Measurements from ENCODE around the gene LIF. TPM values are rescaled to one million over a fixed set of nuclear protein-coding genes. Genes with fewer than 3 reads are reported as not detected.

The LIF gene
- total RNA-seq, 1 experiment from 2014 or later = 75.4 TPM

DNA sequence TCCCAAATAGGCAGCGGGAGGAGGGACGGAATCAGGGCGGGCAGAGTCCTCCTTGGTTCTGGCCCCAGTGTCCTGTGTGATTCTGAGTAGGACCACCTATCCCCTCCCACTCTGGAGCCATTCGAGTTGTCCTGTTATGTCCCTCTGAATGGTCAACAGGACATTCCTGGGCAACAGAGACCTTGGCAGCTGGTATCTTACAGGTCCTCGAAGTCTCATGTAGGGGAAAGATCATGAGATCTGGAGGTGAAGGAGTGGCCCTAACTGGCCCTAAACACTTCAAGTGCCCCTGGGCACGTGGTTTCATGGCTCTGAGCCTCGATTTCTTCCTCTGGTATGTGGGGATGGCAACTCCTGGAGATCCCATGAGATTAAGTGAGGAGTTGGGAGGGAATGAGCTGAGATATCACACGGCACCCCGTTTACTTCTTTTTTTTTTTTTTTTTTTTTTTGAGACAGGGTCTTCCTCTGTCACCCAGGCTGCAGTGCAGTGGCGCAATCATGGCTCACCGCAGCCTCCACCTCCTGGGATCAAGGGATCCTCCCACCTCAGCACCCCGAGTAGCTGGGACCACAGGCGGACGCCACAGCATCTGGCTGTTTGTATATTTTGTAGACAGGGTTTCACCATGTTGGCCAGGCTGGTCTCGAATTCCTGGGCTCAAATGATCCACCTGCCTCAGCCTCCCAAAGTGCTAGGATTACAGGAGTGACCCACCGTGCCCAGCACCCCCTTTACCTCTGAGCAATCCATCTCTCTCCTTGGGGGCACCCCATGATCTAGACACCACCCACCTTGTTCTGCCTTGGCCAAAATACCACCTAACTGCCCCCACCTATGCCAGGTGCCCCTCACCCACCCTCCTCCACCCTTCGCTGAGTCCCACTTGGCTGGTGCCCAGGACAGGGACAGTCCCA lies 6.8 kb downstream of the LIF start:
- no peaks in the 10 kb centered on the region for H3K27me3 ChIP-seq (ENCODE audit: insufficient read depth, low read length)
- H3K36me3 ChIP-seq (ENCODE audit: control insufficient read depth in 1 of 2, insufficient read depth in 2 of 2, low read length in 2 of 2) = peaks cover 4 to 27% of the 10 kb centered on the region in 2 experiments; a peak in 3 of 4 replicates
- DNase-seq (ENCODE audit: low read depth, low spot score) (no peak), ATAC-seq (no peak)
- intact Hi-C loops (cut with micrococcal nuclease) = loop anchor here (5.0 kb wide), 1 partner anchor 132 kb away; no protein-coding TSS in a partner anchor
- peaks cover 21% of the 10 kb centered on the region; the same call in 1 of the 2 replicates for H3K79me2 ChIP-seq (ENCODE audit: insufficient read depth, low read length)
- H4K20me1 ChIP-seq (ENCODE audit: insufficient read depth) = no peaks in the 10 kb centered on the region
- no peaks in the 10 kb centered on the region for H3K9me3 ChIP-seq (ENCODE audit: control insufficient read depth in 1 of 2, insufficient read depth in 1 of 2, low read depth in 1 of 2, low read length in 2 of 2)
- H3K27ac ChIP-seq (ENCODE audit: low read depth, low read length) = peak overlapping the region; percentile 85
- peak overlapping the region; percentile 31; the same call in 1 of the 2 replicates for H3K4me2 ChIP-seq (ENCODE audit: low read length)
- no peak overlapping the region for H3K4me3 ChIP-seq (replicated peaks in 1 of 2; ENCODE audit: low read depth in 1 of 2, low read length in 2 of 2)
- BruUV-seq (replicated peaks) = no TSS peak
- ChIA-PET POLR2A (interaction anchor here (0.7 to 7.5 kb wide), 9 partner anchors 11 to 205 kb away, joined by 3 to 61 read pairs (median 5); no protein-coding TSS in a partner anchor), RAD21 (ENCODE audit: low non-redundant PET in 1 of 2, low total read pairs in 2 of 2, uncharacterized antibody in 2 of 2, unreplicated experiment in 2 of 2) (interaction anchor here in 1 of 2 experiments (0.8 to 1.8 kb wide), 2 partner anchors 9 to 27 kb away, joined by 3 read pairs; no protein-coding TSS in a partner anchor), CTCF (interaction anchor here (1.1 to 1.4 kb wide), 2 partner anchors 11 to 132 kb away, joined by 4 to 5 read pairs; no protein-coding TSS in a partner anchor)
- peaks cover 44 to 100% of the 10 kb centered on the region in 2 experiments for H3K4me1 ChIP-seq (ENCODE audit: control insufficient read depth in 1 of 2, insufficient read depth in 2 of 2, low read length in 2 of 2)
- TF ChIP-seq POLR2AphosphoS5 (IDR thresholded peaks at IDR 0.05; ENCODE audit: low read depth, low read length) = peak; percentile 62; the same call in 1 of the 2 replicates
- TF ChIP-seq SIN3A (IDR thresholded peaks at IDR 0.05; ENCODE audit: low read depth) = 0 out of 2 replicates have a peak, but pooled peaks have one; percentile 30
- no peak for TF ChIP-seq POLR2A (IDR thresholded peaks at IDR 0.05; ENCODE audit: borderline replicate concordance, extremely low read depth, insufficient read depth, insufficient read length)
- peak overlapping the region; percentile 42; the same call in 1 of the 2 replicates for H3K9ac ChIP-seq (ENCODE audit: low read length)
- H3K9me2 ChIP-seq (ENCODE audit: insufficient read depth) = no peaks in the 10 kb centered on the region
- no peak overlapping the region for H2AFZ ChIP-seq (ENCODE audit: low read depth, low read length, poor library complexity, severe bottlenecking)

DNA sequence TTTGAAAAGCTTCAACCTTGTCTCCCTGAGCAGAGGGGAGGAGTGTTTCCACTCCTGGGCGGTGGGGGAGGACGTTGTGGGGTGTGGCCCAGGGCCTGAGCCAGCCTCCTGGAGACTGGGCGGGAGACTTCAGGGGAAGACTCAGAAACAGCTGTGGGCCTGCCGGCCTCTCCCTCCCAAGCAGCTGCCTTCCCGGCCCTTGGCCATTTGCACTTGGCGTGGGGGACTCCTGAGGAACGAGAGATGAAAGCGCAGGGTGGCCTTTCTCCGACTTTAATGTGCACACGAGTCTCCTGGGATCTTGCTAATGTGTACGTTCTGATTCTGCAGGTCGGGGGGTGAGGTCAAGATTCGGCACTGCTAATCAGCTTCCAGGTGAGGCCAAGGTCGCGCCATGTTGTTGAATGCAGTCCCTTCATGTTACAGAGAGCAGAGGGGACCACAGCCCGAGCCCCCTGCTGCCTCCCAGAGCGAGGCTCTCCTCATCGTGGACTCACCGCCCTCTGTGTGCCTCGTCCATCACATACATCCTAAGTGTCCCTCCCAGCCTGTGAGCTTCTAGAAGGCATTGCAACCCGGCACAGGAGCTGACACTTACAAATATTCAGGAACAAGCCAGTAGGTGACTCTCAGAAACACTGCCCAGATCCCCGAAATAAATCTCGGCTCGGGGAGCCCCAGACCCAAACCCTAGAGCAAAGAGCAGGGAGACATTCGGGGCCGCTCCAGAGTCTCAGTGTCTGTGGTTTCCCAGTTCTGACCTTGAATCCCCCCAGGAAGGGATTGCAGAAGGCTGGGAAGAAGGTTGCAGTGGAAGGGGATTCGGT lies 7.7 kb downstream of the LIF start:
- ATAC-seq (peak; percentile 61), DNase-seq (ENCODE audit: low read depth, low spot score) (no peak)
- Histone ChIP-seq H3K9ac (ENCODE audit: low read length) (peak overlapping the region; percentile 42), H3K4me3 (replicated peaks in 1 of 2; ENCODE audit: low read depth in 1 of 2, low read length in 2 of 2) (no peak overlapping the region), H3K27ac (ENCODE audit: low read depth, low read length) (peak overlapping the region; percentile 85), H4K20me1 (ENCODE audit: insufficient read depth) (no peaks in the 10 kb centered on the region), H3K27me3 (ENCODE audit: insufficient read depth, low read length) (no peaks in the 10 kb centered on the region), H3K79me2 (ENCODE audit: insufficient read depth, low read length) (peaks cover 13% of the 10 kb centered on the region; the same call in 1 of the 2 replicates), H3K9me3 (ENCODE audit: control insufficient read depth in 1 of 2, insufficient read depth in 1 of 2, low read depth in 1 of 2, low read length in 2 of 2) (no peaks in the 10 kb centered on the region), H3K4me1 (ENCODE audit: control insufficient read depth in 1 of 2, insufficient read depth in 2 of 2, low read length in 2 of 2) (peaks cover 48 to 100% of the 10 kb centered on the region in 2 experiments), H3K4me2 (ENCODE audit: low read length) (peak overlapping the region; percentile 31), H2AFZ (ENCODE audit: low read depth, low read length, poor library complexity, severe bottlenecking) (no peak overlapping the region), H3K36me3 (ENCODE audit: control insufficient read depth in 1 of 2, insufficient read depth in 2 of 2, low read length in 2 of 2) (peaks cover 4 to 23% of the 10 kb centered on the region in 2 experiments; a peak in 3 of 4 replicates), H3K9me2 (ENCODE audit: insufficient read depth) (no peaks in the 10 kb centered on the region)
- POLR2A ChIA-PET = interaction anchor here (0.6 to 7.5 kb wide), 8 partner anchors 12 to 206 kb away, joined by 3 to 61 read pairs (median 5); no protein-coding TSS in a partner anchor
- TF ChIP-seq, protein P1, sequence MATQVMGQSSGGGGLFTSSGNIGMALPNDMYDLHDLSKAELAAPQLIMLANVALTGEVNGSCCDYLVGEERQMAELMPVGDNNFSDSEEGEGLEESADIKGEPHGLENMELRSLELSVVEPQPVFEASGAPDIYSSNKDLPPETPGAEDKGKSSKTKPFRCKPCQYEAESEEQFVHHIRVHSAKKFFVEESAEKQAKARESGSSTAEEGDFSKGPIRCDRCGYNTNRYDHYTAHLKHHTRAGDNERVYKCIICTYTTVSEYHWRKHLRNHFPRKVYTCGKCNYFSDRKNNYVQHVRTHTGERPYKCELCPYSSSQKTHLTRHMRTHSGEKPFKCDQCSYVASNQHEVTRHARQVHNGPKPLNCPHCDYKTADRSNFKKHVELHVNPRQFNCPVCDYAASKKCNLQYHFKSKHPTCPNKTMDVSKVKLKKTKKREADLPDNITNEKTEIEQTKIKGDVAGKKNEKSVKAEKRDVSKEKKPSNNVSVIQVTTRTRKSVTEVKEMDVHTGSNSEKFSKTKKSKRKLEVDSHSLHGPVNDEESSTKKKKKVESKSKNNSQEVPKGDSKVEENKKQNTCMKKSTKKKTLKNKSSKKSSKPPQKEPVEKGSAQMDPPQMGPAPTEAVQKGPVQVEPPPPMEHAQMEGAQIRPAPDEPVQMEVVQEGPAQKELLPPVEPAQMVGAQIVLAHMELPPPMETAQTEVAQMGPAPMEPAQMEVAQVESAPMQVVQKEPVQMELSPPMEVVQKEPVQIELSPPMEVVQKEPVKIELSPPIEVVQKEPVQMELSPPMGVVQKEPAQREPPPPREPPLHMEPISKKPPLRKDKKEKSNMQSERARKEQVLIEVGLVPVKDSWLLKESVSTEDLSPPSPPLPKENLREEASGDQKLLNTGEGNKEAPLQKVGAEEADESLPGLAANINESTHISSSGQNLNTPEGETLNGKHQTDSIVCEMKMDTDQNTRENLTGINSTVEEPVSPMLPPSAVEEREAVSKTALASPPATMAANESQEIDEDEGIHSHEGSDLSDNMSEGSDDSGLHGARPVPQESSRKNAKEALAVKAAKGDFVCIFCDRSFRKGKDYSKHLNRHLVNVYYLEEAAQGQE (IDR thresholded peaks at IDR 0.05; ENCODE audit: low read depth) = no peak
- TF ChIP-seq SP1 (IDR thresholded peaks at IDR 0.05; ENCODE audit: low read depth) (peak; percentile 14; the same call in 1 of the 2 replicates), POLR2AphosphoS5 (IDR thresholded peaks at IDR 0.05; ENCODE audit: low read depth, low read length) (0 out of 2 replicates have a peak, but pooled peaks have one; percentile 16), FOSL1 (IDR thresholded peaks at IDR 0.05; ENCODE audit: low read depth) (no peak)
- TF ChIP-seq, protein P2, sequence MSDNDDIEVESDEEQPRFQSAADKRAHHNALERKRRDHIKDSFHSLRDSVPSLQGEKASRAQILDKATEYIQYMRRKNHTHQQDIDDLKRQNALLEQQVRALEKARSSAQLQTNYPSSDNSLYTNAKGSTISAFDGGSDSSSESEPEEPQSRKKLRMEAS (IDR thresholded peaks at IDR 0.05) = peak; percentile 50
- BruUV-seq (replicated peaks) = no TSS peak
- intact Hi-C loops (cut with micrococcal nuclease) = loop anchor here (5.0 kb wide), 1 partner anchor 132 kb away; no protein-coding TSS in a partner anchor
- RAD21 ChIA-PET (ENCODE audit: low non-redundant PET in 1 of 2, low total read pairs in 2 of 2, uncharacterized antibody in 2 of 2, unreplicated experiment in 2 of 2) = interaction anchor here (0.7 to 1.8 kb wide), 3 partner anchors 14 to 131 kb away, joined by 3 read pairs; no protein-coding TSS in a partner anchor
- CTCF ChIA-PET = interaction anchor here (0.8 to 1.0 kb wide), 2 partner anchors 17 to 24 kb away, joined by 3 read pairs; no protein-coding TSS in a partner anchor
